Measurements from ENCODE around the gene SERPINA7. TPM values are rescaled to one million over a fixed set of nuclear protein-coding genes. Genes with fewer than 3 reads are reported as not detected.

The SERPINA7 gene
- total and polyA plus RNA-seq, 10 of the 15 experiments (the other 5 are each of a cell fraction or from before 2014, with no cell fraction given), result not detected

- Histone ChIP-seq H3K4me3 (no peak overlapping the region), H3K27me3 (replicated peaks in 1 of 2; ENCODE audit: control insufficient read depth in 2 of 2, insufficient read depth in 2 of 2, low read length in 1 of 2) (no peaks in the 10 kb centered on the region; a peak in 1 of 4 replicates), H3K9me3 (replicated peaks; ENCODE audit: control insufficient read depth, insufficient read depth, low read length) (no peaks in the 10 kb centered on the region), H3K79me2 (ENCODE audit: control insufficient read depth, insufficient read depth, low read length) (no peaks in the 10 kb centered on the region), H3K9ac (ENCODE audit: control insufficient read depth, insufficient read depth, low read length) (no peak overlapping the region), H3K4me1 (ENCODE audit: control insufficient read depth, insufficient read depth, low read length) (no peaks in the 10 kb centered on the region), H3K36me3 (ENCODE audit: control insufficient read depth in 2 of 2, insufficient read depth in 2 of 2, low read length in 1 of 2) (no peaks in the 10 kb centered on the region), H2AFZ (ENCODE audit: control insufficient read depth, low read depth, low read length) (no peak overlapping the region), H4K20me1 (ENCODE audit: control insufficient read depth, insufficient read depth) (no peaks in the 10 kb centered on the region), H3K27ac (ENCODE audit: control insufficient read depth, insufficient read depth) (no peak overlapping the region), H3K4me2 (ENCODE audit: control insufficient read depth, insufficient read depth) (no peak overlapping the region)
- SMC1A ChIA-PET (ENCODE audit: uncharacterized antibody, unreplicated experiment), result interaction anchor here (0.5 kb wide), 1 partner anchor 789 kb away, joined by 3 read pairs; no protein-coding TSS in a partner anchor
- no peak for FAIRE-seq
- DNase-seq (ENCODE audit: low read depth, low spot score), result no peak
- no peak for ATAC-seq
- intact Hi-C loops (cut with micrococcal nuclease; ENCODE audit: unreplicated experiment) (loop anchor here (5.0 to 10.0 kb wide), 2 partner anchors 359 to 757 kb away; no protein-coding TSS in a partner anchor), in situ Hi-C loops (cut with MboI) (no loop called here)
- CTCF ChIA-PET, result no interaction called here
- RAD21 ChIA-PET (ENCODE audit: unreplicated experiment), result no interaction called here
- BruUV-seq (replicated peaks), result no TSS peak
- POLR2A ChIA-PET, result no interaction called here
- 33% methylated on average over 1 of the region's 1 CpG for WGBS (ENCODE audit: insufficient coverage, insufficient replicate concordance, low lambda C conversion rate, missing lambda C conversion rate)
- TF ChIP-seq TCF3 (IDR thresholded peaks at IDR 0.05; ENCODE audit: borderline replicate concordance, insufficient read depth, low read depth, low read length), result no peak
- no peak for TF ChIP-seq CEBPB (IDR thresholded peaks at IDR 0.05; ENCODE audit: borderline replicate concordance in 1 of 2, low read depth in 2 of 2, low read length in 2 of 2)
- no peak for TF ChIP-seq ATF7 (IDR thresholded peaks at IDR 0.05; ENCODE audit: low read depth)
- TF ChIP-seq E2F8 (IDR thresholded peaks at IDR 0.05; ENCODE audit: low read depth, partially characterized antibody), result no peak
- TF ChIP-seq RB1 (IDR thresholded peaks at IDR 0.05; ENCODE audit: borderline replicate concordance), result no peak
- no peak for TF ChIP-seq IRF3 (IDR thresholded peaks at IDR 0.05)
- no peak for TF ChIP-seq IRF5 (IDR thresholded peaks at IDR 0.05; ENCODE audit: borderline replicate concordance)
- no peak for TF ChIP-seq PBX3 (IDR thresholded peaks at IDR 0.05; ENCODE audit: insufficient replicate concordance, low read depth, low read length)
- TF ChIP-seq RAD51 (IDR thresholded peaks at IDR 0.05), result no peak
- no peak for TF ChIP-seq POLR2A (IDR thresholded peaks at IDR 0.05; ENCODE audit: low read depth, low read length)
- no peak for TF ChIP-seq PAX5 (IDR thresholded peaks at IDR 0.05; ENCODE audit: borderline replicate concordance, low read depth, low read length)
- TF ChIP-seq NFYB (IDR thresholded peaks at IDR 0.05; ENCODE audit: insufficient read depth, low read depth, low read length), result no peak
- TF ChIP-seq ZNF384 (IDR thresholded peaks at IDR 0.05; ENCODE audit: borderline replicate concordance, low read depth, low read length), result no peak
- no peak for TF ChIP-seq EZH2 (IDR thresholded peaks at IDR 0.05; ENCODE audit: borderline replicate concordance, control insufficient read depth, low read depth, low read length)
- TF ChIP-seq CREM (IDR thresholded peaks at IDR 0.05; ENCODE audit: low read depth), result no peak
- no peak for TF ChIP-seq ZZZ3 (IDR thresholded peaks at IDR 0.05; ENCODE audit: control insufficient read depth, insufficient read length, low read depth)
- TF ChIP-seq IKZF2 (IDR thresholded peaks at IDR 0.05), result no peak
- no peak for TF ChIP-seq MEF2A (IDR thresholded peaks at IDR 0.05; ENCODE audit: insufficient read depth, low read depth, low read length)
- TF ChIP-seq ZNF622 (IDR thresholded peaks at IDR 0.05), result no peak
These were observed 573 bp downstream of the SERPINA7 start for GRCh38 chrX:106037835-106038473.
